HEK293 (cell line): ENCODE data around the gene ADAMTSL3.
A peak's percentile ranks its signal among the peaks of the same experiment; 100 is the strongest.

Experiments used
- CTCF ChIA-PET: fragments of 350-600 bp; formaldehyde crosslinking; extraction: SDS; loops from one replicate; lab custom pipeline; 2021; ENCODE audit warnings: antibody characterized with exemption; lab: Yijun Ruan, JAX
- POLR2A ChIA-PET: fragments of 300-600 bp; formaldehyde crosslinking; extraction: SDS; loops from one replicate; lab custom pipeline; 2020; ENCODE audit warnings: antibody characterized with exemption, inconsistent platforms; lab: Yijun Ruan, JAX
- H3K27ac ChIP-seq: fragments of 200-500 bp; sonication (Bioruptor generic); 2 replicates; pipeline ENCODE4 v1.5.1; 2014; ENCODE audit warnings: low read depth, low read length, control low read depth, inconsistent platforms; ENCODE audit errors: extremely low read depth
- H3K36me3 ChIP-seq, 2 experiments: fragments of 200-500 bp in 1 of 2; sonication (Bioruptor generic) in 1 of 2; 1 replicate in 1 of 2; 2 replicates in 1 of 2; pipeline ENCODE4 v1.5.1; 2014 to 2017; ENCODE audit warnings: inconsistent platforms in 2 of 2, low read length in 2 of 2; ENCODE audit not compliant: control insufficient read depth in 2 of 2, insufficient read depth in 1 of 2
- H3K4me1 ChIP-seq: fragments of 200-500 bp; sonication (Bioruptor generic); 2 replicates; pipeline ENCODE4 v1.5.1; 2014; ENCODE audit warnings: mild to moderate bottlenecking, low read length, inconsistent platforms; ENCODE audit not compliant: control insufficient read depth, insufficient read depth
- H3K4me3 ChIP-seq: 2 replicates; pipeline ENCODE4 v1.5.1; 2011; ENCODE audit warnings: low read depth, mild to moderate bottlenecking, control low read depth, low read length, moderate library complexity
- H3K9me3 ChIP-seq: fragments of 200-500 bp; sonication (Bioruptor generic); 2 replicates; pipeline ENCODE4 v1.5.1; 2014; ENCODE audit warnings: low read depth, low read length, inconsistent platforms; ENCODE audit not compliant: control insufficient read depth, insufficient read depth
- GLIS1 ChIP-seq: fragments of 450-650 bp; formaldehyde crosslinking; IDR thresholded peaks from 2 replicates; pipeline ENCODE4 v1.5.1; 2016; ENCODE audit warnings: missing biosample characterization, missing genetic modification characterization
- GLIS2 ChIP-seq: fragments of 450-650 bp; formaldehyde crosslinking; IDR thresholded peaks from 2 replicates; pipeline ENCODE4 v1.5.1; 2016; ENCODE audit warnings: missing biosample characterization, missing genetic modification characterization
- MYNN ChIP-seq: fragments of 450-650 bp; formaldehyde crosslinking; IDR thresholded peaks from 2 replicates; pipeline ENCODE4 v1.5.1; 2016; ENCODE audit warnings: missing biosample characterization, missing genetic modification characterization, borderline replicate concordance
- MZF1 ChIP-seq: fragments of 450-650 bp; formaldehyde crosslinking; IDR thresholded peaks from 2 replicates; pipeline ENCODE4 v1.5.1; 2017; ENCODE audit warnings: missing biosample characterization, missing genetic modification characterization, borderline replicate concordance
- OVOL3 ChIP-seq: fragments of 450-650 bp; formaldehyde crosslinking; IDR thresholded peaks from 2 replicates; pipeline ENCODE4 v1.5.1; 2016; ENCODE audit warnings: missing biosample characterization, missing genetic modification characterization
- PRDM1 ChIP-seq: fragments of 450-650 bp; formaldehyde crosslinking; IDR thresholded peaks from 2 replicates; pipeline ENCODE4; 2016; ENCODE audit warnings: missing biosample characterization, missing genetic modification characterization
- SCRT1 ChIP-seq: fragments of 450-650 bp; formaldehyde crosslinking; IDR thresholded peaks from 2 replicates; pipeline ENCODE4 v1.5.1; 2016; ENCODE audit warnings: missing biosample characterization, missing genetic modification characterization, borderline replicate concordance
- SETDB1 ChIP-seq: IDR thresholded peaks from one replicate; pipeline ENCODE4 v1.6.1; 2017; ENCODE audit warnings: mild to moderate bottlenecking, low read length, moderate library complexity, mixed read lengths; ENCODE audit not compliant: insufficient read length
- TRIM28 ChIP-seq: IDR thresholded peaks from 2 replicates; pipeline ENCODE4 v1.6.1; 2011; ENCODE audit warnings: low read length, control low read depth, borderline replicate concordance
- ZNF138 ChIP-seq: fragments of 450-650 bp; formaldehyde crosslinking; IDR thresholded peaks from 2 replicates; pipeline ENCODE4 v1.5.1; 2016; ENCODE audit warnings: missing biosample characterization, missing genetic modification characterization, borderline replicate concordance
- ZNF174 ChIP-seq: fragments of 450-650 bp; formaldehyde crosslinking; IDR thresholded peaks from 2 replicates; pipeline ENCODE4 v1.5.0; 2017; ENCODE audit warnings: missing biosample characterization, mild to moderate bottlenecking, missing genetic modification characterization
- ZNF175 ChIP-seq: fragments of 450-650 bp; formaldehyde crosslinking; IDR thresholded peaks from 2 replicates; pipeline ENCODE4 v1.5.1; 2016; ENCODE audit warnings: missing biosample characterization, missing genetic modification characterization
- ZNF239 ChIP-seq: fragments of 450-650 bp; formaldehyde crosslinking; IDR thresholded peaks from 2 replicates; pipeline ENCODE4 v1.5.1; 2016; ENCODE audit warnings: missing biosample characterization, missing genetic modification characterization
- TF ChIP-seq, protein P1 (sequence below): fragments of 450-650 bp; formaldehyde crosslinking; IDR thresholded peaks from 2 replicates; pipeline ENCODE4 v1.5.1; 2017; ENCODE audit warnings: missing biosample characterization, missing genetic modification characterization
- TF ChIP-seq, protein P2 (sequence below): fragments of 450-650 bp; formaldehyde crosslinking; IDR thresholded peaks from 2 replicates; pipeline ENCODE4 v1.5.1; 2016; ENCODE audit warnings: missing biosample characterization, missing genetic modification characterization
- TF ChIP-seq, protein P3 (sequence below): fragments of 450-650 bp; formaldehyde crosslinking; IDR thresholded peaks from 2 replicates; pipeline ENCODE4 v1.5.1; 2016; ENCODE audit warnings: missing biosample characterization, missing genetic modification characterization

Gene ADAMTSL3

DNA sequence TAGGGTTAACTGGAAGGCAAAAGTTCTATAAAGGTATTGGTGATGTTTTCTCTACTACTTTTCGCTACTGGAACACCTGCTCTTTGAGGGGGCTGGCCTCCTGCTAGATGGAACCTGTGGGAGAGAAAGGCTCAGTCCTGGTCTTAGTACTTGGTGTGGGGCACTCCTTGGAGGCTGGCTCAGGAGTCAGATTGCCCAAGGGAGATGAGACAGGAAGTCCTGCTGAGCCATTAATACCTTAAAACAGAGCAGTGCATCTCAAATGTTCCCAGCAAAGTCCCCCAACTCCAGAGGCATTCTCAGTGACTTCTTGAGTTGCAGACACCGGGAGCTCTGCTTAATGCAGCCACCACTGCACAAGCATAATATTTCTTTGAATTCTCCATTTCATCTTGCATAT lies 3.1 kb upstream of the ADAMTSL3 start:
- ChIA-PET POLR2A (no interaction called here), CTCF (interaction anchor here (0.8 kb wide), 1 partner anchor 10 kb away, joined by 4 read pairs; no protein-coding TSS in a partner anchor)
- H3K4me1 ChIP-seq: peaks cover 3% of the 10 kb centered on the region; the same call in 1 of the 2 replicates
- TF ChIP-seq ZNF175: no peak
- no peak for TF ChIP-seq MZF1
- TF ChIP-seq GLIS1 (tag by site-specific recombination): peak; percentile 56
- TF ChIP-seq SCRT1: no peak
- TF ChIP-seq SETDB1: no peak
- H3K9me3 ChIP-seq: no peaks in the 10 kb centered on the region
- H3K36me3 ChIP-seq: no peaks in the 10 kb centered on the region
- H3K4me3 ChIP-seq: no peak overlapping the region
- H3K27ac ChIP-seq: no peak overlapping the region

DNA sequence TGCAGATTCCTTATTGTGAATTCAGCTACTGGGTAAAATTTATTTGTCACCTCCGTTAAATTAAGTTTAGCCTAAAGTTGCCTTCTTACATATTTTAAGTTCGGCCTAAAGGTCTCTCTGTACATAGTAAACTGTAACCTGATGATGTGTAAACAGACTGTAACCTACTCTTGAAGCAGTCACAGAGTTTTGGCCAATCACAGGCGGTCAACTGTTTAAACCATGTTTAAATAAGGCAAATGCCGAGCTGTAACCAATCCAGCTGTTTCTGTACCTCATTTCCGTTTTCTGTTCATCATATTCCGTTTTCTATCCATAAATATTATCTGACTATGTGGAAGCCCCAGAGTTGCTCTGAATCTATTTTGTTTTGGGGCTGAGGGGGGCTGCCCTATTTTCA lies 2.4 kb upstream of the ADAMTSL3 start:
- Histone ChIP-seq H3K9me3 (no peaks in the 10 kb centered on the region), H3K4me1 (peaks cover 3% of the 10 kb centered on the region; the same call in 1 of the 2 replicates), H3K27ac (no peak overlapping the region), H3K36me3 (no peaks in the 10 kb centered on the region), H3K4me3 (no peak overlapping the region)
- CTCF ChIA-PET: interaction anchor here (0.7 to 1.4 kb wide), 3 partner anchors 11 to 403 kb away, joined by 3 to 4 read pairs (median 3); no protein-coding TSS in a partner anchor
- TF ChIP-seq GLIS2 (tag by site-specific recombination): no peak
- TF ChIP-seq, protein P1, sequence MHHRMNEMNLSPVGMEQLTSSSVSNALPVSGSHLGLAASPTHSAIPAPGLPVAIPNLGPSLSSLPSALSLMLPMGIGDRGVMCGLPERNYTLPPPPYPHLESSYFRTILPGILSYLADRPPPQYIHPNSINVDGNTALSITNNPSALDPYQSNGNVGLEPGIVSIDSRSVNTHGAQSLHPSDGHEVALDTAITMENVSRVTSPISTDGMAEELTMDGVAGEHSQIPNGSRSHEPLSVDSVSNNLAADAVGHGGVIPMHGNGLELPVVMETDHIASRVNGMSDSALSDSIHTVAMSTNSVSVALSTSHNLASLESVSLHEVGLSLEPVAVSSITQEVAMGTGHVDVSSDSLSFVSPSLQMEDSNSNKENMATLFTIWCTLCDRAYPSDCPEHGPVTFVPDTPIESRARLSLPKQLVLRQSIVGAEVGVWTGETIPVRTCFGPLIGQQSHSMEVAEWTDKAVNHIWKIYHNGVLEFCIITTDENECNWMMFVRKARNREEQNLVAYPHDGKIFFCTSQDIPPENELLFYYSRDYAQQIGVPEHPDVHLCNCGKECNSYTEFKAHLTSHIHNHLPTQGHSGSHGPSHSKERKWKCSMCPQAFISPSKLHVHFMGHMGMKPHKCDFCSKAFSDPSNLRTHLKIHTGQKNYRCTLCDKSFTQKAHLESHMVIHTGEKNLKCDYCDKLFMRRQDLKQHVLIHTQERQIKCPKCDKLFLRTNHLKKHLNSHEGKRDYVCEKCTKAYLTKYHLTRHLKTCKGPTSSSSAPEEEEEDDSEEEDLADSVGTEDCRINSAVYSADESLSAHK (tag by site-specific recombination): no peak
- no peak for TF ChIP-seq ZNF138 (tag by site-specific recombination)
- TF ChIP-seq PRDM1 (tag by site-specific recombination): no peak
- TF ChIP-seq, protein P2, sequence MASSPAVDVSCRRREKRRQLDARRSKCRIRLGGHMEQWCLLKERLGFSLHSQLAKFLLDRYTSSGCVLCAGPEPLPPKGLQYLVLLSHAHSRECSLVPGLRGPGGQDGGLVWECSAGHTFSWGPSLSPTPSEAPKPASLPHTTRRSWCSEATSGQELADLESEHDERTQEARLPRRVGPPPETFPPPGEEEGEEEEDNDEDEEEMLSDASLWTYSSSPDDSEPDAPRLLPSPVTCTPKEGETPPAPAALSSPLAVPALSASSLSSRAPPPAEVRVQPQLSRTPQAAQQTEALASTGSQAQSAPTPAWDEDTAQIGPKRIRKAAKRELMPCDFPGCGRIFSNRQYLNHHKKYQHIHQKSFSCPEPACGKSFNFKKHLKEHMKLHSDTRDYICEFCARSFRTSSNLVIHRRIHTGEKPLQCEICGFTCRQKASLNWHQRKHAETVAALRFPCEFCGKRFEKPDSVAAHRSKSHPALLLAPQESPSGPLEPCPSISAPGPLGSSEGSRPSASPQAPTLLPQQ: no peak
- TF ChIP-seq ZNF174: no peak
- TF ChIP-seq TRIM28: no peak
- TF ChIP-seq, protein P3, sequence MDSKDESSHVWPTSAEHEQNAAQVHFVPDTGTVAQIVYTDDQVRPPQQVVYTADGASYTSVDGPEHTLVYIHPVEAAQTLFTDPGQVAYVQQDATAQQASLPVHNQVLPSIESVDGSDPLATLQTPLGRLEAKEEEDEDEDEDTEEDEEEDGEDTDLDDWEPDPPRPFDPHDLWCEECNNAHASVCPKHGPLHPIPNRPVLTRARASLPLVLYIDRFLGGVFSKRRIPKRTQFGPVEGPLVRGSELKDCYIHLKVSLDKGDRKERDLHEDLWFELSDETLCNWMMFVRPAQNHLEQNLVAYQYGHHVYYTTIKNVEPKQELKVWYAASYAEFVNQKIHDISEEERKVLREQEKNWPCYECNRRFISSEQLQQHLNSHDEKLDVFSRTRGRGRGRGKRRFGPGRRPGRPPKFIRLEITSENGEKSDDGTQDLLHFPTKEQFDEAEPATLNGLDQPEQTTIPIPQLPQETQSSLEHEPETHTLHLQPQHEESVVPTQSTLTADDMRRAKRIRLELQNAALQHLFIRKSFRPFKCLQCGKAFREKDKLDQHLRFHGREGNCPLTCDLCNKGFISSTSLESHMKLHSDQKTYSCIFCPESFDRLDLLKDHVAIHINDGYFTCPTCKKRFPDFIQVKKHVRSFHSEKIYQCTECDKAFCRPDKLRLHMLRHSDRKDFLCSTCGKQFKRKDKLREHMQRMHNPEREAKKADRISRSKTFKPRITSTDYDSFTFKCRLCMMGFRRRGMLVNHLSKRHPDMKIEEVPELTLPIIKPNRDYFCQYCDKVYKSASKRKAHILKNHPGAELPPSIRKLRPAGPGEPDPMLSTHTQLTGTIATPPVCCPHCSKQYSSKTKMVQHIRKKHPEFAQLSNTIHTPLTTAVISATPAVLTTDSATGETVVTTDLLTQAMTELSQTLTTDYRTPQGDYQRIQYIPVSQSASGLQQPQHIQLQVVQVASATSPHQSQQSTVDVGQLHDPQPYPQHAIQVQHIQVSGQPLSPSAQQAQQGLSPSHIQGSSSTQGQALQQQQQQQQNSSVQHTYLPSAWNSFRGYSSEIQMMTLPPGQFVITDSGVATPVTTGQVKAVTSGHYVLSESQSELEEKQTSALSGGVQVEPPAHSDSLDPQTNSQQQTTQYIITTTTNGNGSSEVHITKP: no peak
- POLR2A ChIA-PET: no interaction called here

DNA sequence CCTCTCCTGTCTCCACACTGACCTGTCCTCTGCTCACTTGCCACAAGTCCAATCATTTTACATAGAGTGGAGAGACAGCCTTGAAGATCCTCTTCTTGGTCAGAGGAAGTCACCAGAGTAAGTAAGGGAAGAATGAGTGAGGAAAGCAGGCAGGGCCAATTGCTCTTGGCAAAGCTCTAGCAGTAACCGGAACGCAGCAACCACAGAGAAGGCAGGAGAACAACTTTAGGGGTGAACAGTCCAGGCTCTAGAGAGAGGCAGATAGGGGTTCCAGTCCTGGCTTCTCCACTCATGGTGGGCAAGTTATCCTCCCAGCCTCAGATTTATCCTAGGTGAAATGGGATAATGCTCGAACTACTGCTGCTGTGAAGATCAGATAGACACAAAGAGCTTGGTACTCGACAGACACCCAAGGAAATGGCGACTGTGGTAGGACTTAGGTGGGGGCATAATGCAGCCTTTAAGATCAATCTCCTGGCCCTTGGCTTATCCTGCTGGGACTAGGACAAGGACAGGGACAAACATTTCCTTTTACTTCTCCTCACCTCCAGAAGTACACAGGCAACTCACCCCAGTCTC lies 1.2 kb upstream of the ADAMTSL3 start:
- H3K36me3 ChIP-seq: no peaks in the 10 kb centered on the region
- no peak overlapping the region for H3K27ac ChIP-seq
- no peak overlapping the region for H3K4me3 ChIP-seq
- ChIA-PET POLR2A (no interaction called here), CTCF (interaction anchor here (1.3 to 1.4 kb wide), 2 partner anchors 53 to 404 kb away, joined by 3 read pairs; no protein-coding TSS in a partner anchor)
- H3K4me1 ChIP-seq: peaks cover 3% of the 10 kb centered on the region; the same call in 1 of the 2 replicates
- H3K9me3 ChIP-seq: no peaks in the 10 kb centered on the region
- TF ChIP-seq MYNN (tag by site-specific recombination) (no peak), ZNF239 (no peak), OVOL3 (tag by site-specific recombination) (no peak)
- TF ChIP-seq, protein P3: no peak
